HG03139 (cell line): ENCODE data around the gene ACBD6.
"Not testable (repeated sequence)": the region's sequence is repeated elsewhere in the genome, so short reads cannot be mapped to it uniquely, and the experiment has no call there.

Experiments
- ATAC-seq: cut with Tn5 transposase; IDR thresholded peaks from one replicate; pipeline ENCODE4 v1.9.1; 2021; ENCODE audit not compliant: unreplicated experiment

Gene ACBD6, protein sequence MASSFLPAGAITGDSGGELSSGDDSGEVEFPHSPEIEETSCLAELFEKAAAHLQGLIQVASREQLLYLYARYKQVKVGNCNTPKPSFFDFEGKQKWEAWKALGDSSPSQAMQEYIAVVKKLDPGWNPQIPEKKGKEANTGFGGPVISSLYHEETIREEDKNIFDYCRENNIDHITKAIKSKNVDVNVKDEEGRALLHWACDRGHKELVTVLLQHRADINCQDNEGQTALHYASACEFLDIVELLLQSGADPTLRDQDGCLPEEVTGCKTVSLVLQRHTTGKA

DNA sequence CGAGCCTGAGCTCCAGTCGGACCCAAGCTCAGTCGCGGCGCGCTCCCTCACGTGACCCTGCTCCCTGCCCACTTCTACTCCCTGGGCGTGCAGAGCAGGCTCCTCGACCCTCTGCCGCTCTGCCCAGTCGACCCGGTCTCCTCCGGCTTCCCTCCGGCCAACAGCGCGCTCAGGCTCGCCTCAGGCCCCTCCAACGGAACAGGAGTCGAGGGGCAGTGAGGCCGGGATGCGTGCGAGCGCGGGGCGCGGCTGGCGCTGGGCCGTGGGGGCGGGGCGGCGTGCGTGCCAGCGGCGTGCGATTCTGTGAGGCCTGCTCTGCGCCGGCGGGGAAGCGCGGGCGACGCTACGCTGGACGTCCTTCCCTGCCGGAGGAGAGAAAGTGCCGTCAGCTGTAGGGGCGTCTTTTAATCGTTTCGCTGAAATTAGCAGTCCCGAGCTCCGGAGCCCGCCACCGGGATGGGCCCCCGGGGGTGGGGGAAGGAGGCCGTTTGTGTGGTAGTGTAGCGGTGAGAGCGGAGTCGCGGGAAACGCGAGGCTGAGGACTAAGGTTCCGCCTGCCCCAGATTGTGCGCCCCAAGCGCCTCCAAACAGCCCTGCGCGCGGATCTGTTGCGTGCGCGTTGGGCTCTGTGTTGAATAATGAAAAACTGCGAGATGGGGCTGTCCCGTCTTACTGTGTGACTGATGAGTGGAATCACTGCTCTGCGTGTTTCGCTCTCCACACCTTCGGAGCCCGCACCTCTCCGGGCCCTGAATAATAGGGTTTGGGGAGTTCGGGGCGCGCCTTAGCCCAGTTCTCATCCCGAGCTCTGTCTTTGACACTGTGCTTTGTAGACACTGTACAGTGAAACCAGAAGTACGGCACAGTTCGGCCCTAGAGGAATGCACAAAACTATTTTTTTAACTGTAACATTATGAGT lies at the start of gene ACBD6:
Gene ACBD6 (minus strand): TSS at position 217 of the 919 bp plus-strand sequence. CDS start 311 bp downstream, outside the sequence.
- peak; percentile 74 for ATAC-seq

DNA sequence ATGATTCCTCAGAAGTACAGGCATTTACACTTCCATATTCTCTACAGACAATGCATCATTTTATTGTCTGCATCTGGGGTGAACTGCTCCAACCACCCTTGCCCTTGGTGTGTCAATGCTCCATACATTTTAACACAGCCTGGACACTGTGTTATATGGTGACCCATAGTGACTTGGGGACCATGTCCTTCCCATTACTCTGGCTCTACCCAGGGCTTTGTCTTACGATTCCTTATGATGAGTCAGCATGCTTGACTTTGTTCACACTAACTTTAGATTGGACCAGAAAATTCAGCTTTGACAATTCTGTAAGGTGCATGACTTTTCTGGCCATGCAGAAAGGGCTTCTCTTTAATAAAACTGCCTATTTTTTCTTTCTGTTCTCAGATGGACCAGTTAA lies 49.6 kb upstream of the ACBD6 start:
- ATAC-seq, result no peak

DNA sequence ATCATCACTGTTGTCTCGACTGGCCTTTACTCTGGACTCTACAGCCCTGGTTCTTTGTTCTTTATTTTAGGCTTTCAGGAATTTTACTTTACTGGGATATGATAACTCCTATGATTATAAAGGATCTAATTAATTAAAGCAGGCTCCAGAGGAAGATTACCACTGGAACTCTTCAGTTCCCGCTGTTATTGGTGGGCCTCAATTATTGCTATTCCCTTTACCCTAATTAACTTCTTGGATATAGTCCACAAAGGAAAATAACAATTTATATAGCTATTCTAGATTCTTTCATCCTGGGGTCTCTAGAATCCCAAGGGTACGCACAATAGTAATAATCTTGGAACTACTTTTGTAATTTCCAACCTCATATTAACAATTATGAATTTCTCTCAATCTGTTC lies 47.9 kb upstream of the ACBD6 start:
- ATAC-seq, result no peak

DNA sequence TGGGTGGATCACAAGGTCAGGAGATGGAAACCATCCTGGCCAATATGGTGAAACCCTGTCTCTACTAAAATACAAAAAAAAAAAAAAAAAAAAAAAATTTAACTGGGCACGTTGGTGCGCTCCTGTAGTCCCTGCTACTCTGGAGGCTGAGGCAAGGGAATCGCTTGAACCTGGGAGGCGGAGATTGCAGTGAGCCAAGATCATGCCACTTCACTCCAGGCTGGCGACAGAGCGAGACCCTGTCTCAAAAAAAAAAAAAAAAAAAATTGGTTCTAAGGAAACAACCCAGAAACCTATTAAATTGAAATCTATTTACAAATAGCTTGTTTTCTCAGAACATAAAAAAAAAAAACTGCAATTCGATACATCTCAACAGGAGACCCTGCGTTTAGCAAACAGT lies 47.4 kb upstream of the ACBD6 start:
- ATAC-seq, result not testable (repeated sequence)

DNA sequence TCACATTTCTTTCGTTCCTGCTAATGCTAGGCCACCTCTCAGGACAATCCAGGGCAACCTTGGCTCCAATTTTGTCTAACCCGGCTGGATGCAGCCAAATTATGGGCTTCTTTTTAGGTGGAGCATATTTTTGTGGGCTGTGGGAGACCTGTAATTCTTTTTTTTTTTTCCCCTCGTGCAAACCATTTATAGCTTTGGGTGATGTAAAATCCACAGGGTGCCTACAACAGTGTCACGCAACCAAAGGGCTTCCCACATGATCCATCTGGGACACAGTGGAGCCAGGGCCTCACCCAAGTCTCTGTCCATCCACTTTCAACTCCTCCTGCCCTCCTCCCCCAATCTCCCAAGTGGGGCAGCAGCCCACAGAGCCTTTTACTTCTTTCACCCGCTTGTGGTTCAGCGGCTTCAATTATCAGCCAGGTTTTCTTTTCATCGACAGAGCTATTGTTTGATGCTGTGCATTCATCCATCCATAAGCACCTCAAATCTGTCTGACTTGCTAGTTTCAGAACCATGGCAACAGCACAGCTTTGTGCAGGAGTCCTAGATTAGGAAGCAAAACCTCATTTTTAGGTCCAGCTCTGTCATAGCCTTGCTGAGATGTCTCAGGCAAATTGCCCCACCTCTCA lies 46.4 kb upstream of the ACBD6 start:
- ATAC-seq, result no peak

DNA sequence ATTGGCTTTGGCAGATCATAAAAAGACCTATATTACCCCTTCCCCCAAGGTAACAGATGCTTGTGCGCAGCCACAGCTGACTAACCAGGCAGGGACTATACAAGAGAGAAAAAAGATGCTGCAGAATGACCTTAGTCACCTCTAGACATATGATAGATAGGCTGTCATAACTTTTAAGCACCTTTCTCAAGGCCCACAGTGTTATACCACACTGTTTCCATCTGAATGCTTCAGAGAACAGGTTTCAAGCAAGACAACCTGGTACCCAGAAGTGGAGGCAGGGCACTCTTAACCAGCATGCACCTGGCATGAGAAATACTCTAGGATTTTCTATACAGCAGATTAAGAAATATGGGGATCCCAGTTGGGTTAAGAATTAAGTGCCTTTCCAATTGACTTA lies 43.6 kb upstream of the ACBD6 start:
- no peak for ATAC-seq

DNA sequence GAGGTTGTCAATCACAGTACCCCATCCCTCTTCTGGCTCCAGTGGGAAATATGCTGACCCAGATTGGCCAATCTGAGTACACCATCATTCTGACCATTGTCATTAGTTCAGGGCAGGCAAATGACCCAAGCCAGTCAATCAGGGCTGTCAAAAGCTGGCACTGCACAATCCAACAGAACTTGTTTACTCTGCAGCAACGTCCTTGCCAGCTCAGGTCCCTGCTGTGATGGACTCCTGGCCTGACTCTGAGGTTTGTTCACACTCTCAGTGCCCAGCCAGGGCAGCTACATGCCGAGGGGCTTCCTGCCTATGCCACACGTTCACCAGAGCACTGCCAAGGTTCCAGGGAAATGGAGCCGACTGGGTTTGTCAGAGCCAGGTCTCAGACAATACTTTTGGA lies 41.7 kb upstream of the ACBD6 start:
- no peak for ATAC-seq

DNA sequence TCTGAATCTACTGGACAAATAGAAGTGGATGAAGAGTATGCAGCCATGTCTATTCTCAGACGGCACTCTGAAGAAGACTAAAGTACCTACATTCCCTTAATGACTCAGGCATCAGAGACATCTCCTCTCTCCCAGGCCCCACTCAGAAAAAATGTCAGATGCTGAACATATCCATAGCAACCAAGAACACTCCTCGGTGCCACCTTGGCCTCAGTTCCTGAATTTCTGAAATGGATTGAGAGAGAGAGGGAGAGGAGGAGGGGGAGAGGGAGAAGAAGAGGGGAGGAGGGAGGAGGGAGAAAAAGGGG lies 40.4 kb upstream of the ACBD6 start:
- no peak for ATAC-seq

DNA sequence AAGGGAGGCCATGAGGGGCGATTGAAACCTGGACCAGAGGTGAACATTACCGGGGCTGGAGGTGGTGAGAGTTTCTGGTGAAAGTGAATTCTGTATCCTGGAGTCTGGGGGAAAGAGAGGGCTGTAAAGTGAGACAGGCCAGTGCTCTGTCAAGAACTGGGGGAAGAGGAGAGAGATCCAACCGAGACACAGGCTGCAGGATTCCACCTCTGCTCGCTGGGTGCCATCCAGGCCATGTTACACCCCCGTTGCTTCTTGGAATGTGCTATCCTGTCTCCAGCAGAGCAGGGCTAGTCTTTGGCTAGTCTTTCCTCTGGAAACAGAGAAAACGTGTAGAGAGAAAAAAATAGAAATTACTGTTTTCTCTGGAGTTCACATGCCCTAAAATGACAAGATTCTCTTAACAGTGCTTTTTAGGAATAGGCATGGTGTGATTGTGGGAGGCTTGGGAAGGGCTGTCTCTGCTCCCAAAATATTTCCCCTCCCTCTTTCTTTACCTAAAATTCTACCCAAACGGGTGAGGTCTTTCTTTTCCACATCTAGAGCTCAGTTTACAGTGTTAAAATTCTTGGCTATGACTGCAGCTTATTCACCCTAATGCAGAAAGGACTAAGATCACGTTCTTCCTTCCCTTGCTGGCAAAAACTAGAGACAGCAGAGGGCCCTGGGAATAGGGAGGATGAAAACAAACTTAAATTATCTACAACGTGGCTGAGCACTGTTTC lies 39.9 kb upstream of the ACBD6 start:
- no peak for ATAC-seq

DNA sequence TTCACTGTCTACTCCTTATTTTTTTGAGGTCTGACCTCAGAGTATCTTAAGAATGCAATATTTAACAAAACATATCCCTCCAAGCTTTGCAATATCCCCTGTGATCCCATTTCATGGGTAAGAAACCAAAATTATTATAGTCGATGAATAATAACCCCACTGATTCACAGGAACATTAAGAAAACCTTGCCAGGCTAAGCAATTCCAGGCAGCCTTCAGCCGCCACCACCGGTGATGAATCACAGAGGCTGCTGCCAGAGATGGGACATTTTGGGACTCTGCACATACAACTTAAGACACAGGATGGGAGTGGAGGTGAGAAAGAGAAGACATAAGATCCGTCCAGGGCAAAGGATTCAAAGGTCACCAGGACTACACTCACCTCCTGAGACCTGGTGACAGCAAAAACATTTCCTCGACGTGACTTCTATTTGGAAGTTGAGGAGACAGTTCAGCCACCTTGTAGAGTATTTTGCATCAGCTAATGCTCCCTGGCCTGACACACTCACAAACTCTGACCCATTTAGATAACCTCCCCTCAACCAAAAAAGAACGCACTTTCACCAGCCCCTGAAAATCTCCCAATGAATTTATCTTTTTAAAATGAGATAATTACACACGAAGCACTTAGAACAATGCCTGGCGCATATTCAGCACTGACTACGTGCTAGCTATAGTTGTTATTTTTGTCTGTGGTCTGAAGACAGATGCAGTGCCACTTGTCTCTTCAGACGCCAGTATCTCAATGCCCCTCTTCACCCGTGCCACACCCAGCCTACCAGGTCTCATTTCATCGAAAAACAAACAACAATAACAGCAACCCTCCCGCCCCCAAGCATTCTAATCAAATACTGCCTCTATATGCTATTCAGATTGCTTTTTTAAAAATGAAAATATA lies 38.6 kb upstream of the ACBD6 start:
- ATAC-seq, result no peak

DNA sequence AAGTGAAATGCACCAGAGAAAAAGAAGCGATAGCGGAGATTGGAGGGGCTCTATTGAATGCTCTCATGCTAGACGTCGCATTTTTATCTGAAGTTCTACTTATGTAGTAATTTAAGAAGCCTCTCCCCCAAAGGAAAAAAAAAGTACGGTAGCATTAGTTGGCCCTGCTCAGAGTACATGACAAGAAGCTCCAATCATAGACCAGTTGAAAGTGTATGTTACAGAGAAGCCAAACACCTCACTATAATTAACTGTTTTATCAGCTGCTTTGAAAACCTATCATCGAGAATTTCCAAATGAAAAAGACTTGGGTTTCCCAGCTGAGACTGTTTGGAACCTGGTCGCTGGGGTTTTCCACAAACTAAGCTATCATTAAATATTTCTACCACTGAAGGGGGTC lies 36.8 kb upstream of the ACBD6 start:
- no peak for ATAC-seq

DNA sequence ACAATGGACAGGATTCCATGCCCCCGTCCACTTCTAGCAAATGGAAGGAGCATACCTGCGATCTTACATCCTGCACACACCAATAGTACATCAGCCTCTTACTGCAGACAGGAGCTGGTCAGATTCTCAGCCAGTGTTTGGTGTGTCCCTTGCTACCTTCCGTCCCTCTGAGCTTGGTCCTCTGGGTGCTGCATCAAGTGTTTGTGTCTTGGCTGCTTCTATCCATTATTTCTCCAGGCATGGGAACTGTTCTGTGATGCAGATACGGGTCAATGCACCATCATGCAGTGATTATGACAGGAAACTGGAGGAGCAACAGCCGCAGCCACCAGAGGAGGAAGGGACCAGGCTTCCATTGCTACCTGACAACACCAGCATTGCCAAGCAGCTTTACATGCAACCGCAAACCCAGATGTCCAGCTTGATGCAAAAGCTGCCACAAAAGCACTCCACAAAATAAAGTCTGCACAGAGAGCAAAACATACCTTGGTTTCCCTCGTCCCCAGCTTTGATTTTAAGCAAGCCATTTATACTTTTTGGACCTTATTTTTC lies 34.5 kb upstream of the ACBD6 start:
- ATAC-seq, result no peak

DNA sequence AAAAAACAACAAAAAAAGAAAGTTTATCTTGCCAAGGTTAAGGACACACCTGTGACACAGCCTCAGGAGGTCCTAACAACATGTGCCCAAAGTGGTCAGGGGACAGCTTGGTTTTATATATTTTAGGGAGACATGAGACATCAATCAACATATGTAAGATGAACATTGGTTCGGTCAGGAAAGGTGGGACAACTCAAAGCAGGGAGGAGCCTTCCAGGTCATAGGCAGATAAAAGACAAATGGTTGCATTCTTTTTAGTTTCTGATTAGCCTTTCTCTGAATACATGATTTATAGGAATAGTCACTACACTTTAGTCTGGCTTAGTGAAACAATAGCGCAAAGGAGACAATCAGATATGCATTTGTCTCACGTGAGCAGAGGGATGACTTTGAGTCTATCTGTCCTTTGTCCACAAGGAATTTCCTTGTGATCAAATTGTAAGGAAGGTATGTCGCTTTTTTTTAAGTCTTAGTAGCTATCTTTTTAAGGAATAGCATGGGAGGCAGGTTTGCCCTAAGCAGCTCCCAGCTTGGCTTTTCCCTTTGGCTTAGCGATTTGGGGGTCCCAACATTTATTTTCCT lies 33.1 kb upstream of the ACBD6 start:
- ATAC-seq, result no peak

DNA sequence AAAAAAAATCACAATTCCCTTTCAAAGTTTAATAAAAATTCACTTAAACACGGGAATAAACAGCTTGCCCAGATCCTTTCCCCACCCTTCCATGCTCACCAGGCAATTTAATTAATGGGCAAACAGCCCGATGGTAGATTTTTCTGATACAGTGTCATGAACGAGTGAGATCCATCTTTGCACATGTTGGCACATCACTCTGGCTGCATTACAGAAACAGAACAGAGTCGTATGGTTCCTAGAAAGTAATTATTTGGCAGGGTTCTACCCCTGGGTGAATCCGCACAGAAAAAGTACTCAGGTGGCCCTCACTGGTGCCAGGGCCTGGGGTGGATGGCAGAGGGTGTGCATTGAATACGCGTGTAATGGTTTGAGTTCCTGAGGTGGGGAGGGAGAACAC lies 31.8 kb upstream of the ACBD6 start:
- ATAC-seq, result no peak

DNA sequence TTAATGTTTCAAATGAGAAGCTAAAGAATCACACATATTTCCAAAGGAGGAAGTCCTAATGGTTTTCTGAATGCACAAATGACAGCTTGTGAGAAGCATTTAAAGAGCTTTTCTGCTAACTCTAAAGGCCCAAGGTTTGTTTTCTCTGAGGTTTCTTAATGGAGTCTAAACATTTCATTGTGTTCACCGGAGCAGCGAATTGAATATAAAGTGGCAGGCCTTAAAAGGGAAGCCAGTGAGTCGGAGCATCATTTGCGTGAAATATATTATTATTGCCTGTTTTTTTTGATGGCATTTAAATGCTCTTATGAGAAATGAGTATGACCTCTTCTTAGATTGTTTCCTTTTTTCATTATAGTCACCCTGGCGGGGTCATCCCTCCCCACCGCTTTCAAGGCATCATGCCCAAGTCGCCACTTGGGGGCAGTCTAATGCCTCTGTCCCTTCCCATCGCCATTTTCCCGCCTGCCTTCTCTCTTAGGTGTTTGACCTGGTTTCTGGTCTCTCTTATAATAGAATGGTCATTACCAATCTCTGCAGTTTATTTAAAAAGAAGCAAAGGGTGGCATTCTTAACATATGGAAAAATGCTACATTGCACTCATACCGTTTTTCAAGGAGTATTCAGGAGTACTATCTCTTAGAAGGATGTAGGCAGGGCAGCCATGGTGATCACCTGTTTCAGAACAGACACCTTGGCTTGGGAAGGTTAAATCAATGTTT lies 31.1 kb upstream of the ACBD6 start:
- no peak for ATAC-seq

DNA sequence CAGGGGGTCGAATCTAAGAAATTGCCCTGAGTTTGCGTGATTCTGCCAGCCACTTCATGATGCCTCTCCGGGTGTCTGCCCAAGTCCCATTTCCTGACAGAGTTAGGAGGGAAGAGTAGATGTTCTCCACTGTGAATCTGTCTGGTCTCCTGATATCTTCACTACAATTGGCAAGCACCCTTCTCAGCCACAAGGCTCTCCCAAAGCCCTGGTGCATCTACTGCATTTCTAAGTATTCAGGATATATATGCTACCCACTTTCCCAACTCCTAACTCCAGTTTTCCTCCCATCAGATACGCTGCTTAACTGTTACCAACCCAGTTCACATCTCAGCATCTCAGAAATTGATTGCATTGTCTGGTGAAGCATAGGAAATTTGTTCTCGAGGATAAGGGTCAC lies 30.5 kb upstream of the ACBD6 start:
- no peak for ATAC-seq

DNA sequence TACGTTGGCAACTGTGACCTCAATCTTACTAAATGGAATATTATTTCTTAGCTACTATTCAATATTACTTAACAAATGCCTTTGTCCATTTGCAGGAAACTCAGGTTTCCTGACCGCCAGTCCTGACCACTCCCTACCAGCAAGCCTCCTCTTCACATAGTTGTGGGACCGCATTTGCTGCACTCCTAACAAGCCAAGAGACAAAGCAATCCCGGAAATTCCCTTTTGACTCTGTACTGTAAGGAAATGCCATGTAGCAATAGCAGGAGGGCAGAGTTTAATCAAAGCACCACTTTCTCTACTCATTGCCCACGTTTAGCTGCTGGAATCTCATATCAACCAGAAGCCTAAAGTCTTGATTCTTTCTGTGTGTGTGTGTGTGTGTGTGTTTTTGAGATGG lies 28.1 kb upstream of the ACBD6 start:
- ATAC-seq, result no peak

DNA sequence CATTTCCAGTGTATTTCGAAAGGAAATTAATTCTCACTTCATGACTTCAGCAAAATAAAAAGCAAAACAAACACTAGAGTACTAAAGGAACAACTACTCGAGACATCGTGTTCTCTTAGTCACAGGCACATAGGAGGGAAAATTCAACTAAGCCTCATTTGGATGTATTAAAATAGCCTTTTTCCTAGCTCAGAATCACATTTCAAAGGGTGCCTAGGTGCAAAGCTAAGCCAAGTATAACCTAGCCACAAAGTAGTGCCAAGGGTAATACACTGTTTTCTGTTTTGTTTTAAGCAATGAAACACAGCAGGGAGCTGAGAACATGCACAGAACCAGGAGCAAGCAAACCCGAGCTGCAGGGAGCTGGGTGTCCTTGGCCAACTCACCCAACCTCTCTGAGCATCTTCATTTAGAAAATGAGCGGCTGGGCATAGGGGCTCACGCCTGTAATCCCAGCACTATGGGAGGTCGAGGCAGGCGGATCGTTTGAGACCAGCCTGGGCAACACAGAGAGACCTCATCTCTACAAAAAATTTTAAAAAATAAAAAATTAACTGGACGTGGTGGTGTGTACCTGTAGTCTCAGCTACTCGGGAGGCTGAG lies 26.6 kb upstream of the ACBD6 start:
- no peak for ATAC-seq
